ENCODE measurements around the gene HOMER2.

The HOMER2 gene

GRCh38 chr15:82921939-82922338 is 30.6 kb downstream of the HOMER2 start:
- DNase-seq (ENCODE audit: low read depth) = no peak
- no peak overlapping the region for H3K4me3 ChIP-seq (ENCODE audit: low read depth, low read length)
- TF ChIP-seq, protein P1, sequence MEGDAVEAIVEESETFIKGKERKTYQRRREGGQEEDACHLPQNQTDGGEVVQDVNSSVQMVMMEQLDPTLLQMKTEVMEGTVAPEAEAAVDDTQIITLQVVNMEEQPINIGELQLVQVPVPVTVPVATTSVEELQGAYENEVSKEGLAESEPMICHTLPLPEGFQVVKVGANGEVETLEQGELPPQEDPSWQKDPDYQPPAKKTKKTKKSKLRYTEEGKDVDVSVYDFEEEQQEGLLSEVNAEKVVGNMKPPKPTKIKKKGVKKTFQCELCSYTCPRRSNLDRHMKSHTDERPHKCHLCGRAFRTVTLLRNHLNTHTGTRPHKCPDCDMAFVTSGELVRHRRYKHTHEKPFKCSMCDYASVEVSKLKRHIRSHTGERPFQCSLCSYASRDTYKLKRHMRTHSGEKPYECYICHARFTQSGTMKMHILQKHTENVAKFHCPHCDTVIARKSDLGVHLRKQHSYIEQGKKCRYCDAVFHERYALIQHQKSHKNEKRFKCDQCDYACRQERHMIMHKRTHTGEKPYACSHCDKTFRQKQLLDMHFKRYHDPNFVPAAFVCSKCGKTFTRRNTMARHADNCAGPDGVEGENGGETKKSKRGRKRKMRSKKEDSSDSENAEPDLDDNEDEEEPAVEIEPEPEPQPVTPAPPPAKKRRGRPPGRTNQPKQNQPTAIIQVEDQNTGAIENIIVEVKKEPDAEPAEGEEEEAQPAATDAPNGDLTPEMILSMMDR (IDR thresholded peaks at IDR 0.05; ENCODE audit: control insufficient read depth, extremely low read depth, insufficient read depth) = no peak

- H3K4me3 ChIP-seq (ENCODE audit: low read depth, low read length) = no peak overlapping the region
- TF ChIP-seq, protein P1 (IDR thresholded peaks at IDR 0.05; ENCODE audit: control insufficient read depth, extremely low read depth, insufficient read depth) = no peak
- peak; percentile 72 for DNase-seq (ENCODE audit: low read depth)
Observed at GRCh38 chr15:82921242-82921641, 31.3 kb downstream of the HOMER2 start.

GRCh38 chr15:82919231-82919886 is 33.2 kb downstream of the HOMER2 start:
- peak; percentile 96 for DNase-seq (ENCODE audit: low read depth)
- TF ChIP-seq, protein P1 (IDR thresholded peaks at IDR 0.05; ENCODE audit: control insufficient read depth, extremely low read depth, insufficient read depth) = no peak
- H3K4me3 ChIP-seq (ENCODE audit: low read depth, low read length) = no peak overlapping the region

DNA sequence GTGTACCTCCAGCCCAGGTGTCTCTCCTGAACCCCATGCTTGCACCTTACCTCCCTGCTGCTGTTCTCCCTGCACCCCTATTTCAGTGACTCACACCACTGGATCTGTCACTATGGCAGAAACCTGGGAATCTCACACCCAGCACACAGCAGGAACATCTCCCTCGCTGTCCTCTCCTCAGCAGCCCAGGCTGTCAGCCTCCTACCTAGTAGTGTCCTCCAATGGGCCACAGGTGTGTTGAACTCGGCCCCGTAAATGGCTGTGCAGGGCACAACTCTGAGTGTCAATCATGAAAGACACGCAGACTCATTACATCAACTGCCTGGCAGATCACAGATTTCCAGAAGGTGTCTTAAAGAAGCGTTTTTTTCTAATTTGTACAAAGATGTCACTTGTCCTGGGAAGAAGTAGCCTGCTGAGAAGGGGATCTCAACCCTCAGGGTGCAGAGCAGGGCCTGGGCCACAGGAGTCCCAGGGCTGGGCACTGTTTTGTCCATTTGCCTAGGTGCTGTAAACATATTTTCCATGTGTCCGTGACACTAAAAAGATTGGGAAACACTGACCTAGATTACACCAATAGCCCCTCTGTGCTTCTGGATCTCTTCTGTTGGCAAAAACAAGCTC is 33.8 kb downstream of the HOMER2 start:
- no peak overlapping the region for H3K4me3 ChIP-seq (ENCODE audit: low read depth, low read length)
- TF ChIP-seq, protein P1 (IDR thresholded peaks at IDR 0.05; ENCODE audit: control insufficient read depth, extremely low read depth, insufficient read depth) = no peak
- DNase-seq (ENCODE audit: low read depth) = no peak

- no peak for DNase-seq (ENCODE audit: low read depth)
- H3K4me3 ChIP-seq (ENCODE audit: low read depth, low read length) = no peak overlapping the region
- TF ChIP-seq, protein P1 (IDR thresholded peaks at IDR 0.05; ENCODE audit: control insufficient read depth, extremely low read depth, insufficient read depth) = no peak
Observed at GRCh38 chr15:82918162-82918561, 34.4 kb downstream of the HOMER2 start.

DNA sequence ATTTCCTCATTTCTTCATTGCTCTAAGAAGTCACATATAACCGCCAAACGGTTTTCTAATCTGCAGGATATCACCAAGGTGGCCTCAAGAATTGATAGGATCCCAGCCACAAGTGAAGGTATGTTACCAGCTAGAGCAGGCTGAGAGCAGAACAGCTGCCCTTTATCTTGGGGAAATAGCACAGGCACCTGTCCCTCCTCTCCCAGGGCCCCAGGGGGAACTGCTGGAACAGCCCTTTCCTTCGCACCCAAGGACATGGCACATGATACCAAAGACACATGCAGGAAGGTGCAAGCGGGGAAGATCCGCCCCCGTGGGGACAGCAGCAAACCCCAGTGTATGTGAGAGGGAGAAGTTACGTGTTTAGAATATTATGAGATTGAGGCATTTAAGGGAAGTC is 35.3 kb downstream of the HOMER2 start:
- TF ChIP-seq, protein P1 (IDR thresholded peaks at IDR 0.05; ENCODE audit: control insufficient read depth, extremely low read depth, insufficient read depth) = no peak

More for the DNA sequence above, 35.3 kb downstream of the HOMER2 start:
- H3K4me3 ChIP-seq (ENCODE audit: low read depth, low read length) = no peak overlapping the region
- DNase-seq (ENCODE audit: low read depth) = no peak
